Measurements from ENCODE around the gene GOLGA5. TPM values are rescaled to one million over a fixed set of nuclear protein-coding genes. Genes with fewer than 3 reads are reported as not detected.
"Not testable (repeated sequence)": the region's sequence is repeated elsewhere in the genome, so short reads cannot be mapped to it uniquely, and the experiment has no call there.

The GOLGA5 gene
- total RNA-seq, 1 donor from 2014 or later, result 24.2 TPM

- no peak for DNase-seq (ENCODE audit: low spot score)
- intact Hi-C loops (cut with DNase I), result no loop called here
These were observed 25.0 kb downstream of the GOLGA5 start for GRCh38 chr14:92819011-92819597.

- intact Hi-C loops (cut with DNase I); DNase-seq (ENCODE audit: low spot score): not testable (repeated sequence)
These were observed 25.8 kb downstream of the GOLGA5 start for GRCh38 chr14:92819680-92820535.

DNA sequence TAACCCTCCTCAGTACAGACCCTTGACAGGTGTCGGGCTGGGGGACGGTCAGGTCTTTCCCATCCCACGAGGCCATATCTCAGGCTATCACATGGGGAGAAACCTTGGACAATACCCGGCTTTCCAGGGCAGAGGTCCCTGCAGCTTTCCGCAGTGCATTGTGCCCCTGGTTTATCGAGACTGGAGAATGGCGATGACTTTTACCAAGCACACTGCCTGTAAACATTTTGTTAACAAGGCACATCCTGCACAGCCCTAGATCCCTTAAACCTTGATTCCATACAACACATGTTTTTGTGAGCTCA, 26.4 kb downstream of the GOLGA5 start:
- intact Hi-C loops (cut with DNase I); DNase-seq (ENCODE audit: low spot score): not testable (repeated sequence)

DNA sequence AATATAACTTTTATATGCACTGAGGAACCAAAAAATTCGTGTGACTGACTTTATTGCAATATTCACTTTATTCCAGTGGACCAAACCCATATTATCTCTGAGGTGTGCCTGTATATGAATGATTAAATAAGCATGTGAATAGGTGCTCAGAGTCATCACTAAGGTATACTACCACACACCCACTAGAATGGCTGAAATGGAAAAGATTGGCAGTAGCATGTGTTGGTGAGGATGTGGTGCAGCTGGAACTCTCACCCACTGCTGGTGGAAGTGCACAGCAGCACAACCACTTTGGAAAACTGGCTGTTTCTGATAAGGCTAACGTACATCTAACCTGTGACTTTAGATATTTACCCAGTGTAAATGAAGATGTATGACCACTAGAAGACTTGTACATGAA, 36.8 kb downstream of the GOLGA5 start:
- no peak for DNase-seq (ENCODE audit: low spot score)
- intact Hi-C loops (cut with DNase I), result no loop called here

- intact Hi-C loops (cut with DNase I), result no loop called here
- DNase-seq (ENCODE audit: low spot score), result no peak
These were observed 38.1 kb downstream of the GOLGA5 start for GRCh38 chr14:92832137-92832700.

DNA sequence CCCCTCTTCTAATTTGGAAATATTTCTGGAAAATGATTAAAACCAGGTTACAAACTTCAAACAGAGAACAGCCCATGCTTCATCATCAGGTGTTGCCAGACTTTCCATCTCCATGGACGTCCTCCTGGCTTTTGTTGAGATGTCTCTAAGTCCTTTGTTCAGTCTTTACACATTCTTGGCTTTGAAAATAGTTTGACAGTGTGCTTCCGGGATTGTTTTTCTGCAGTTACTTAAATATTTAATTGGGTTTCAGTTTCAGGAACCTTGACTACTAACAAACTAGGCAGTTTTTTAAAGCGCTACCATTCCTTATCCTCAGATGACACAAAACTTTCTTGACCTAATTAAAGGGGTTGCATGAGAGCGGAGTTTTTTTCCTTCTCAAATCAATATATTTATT, 47.8 kb downstream of the GOLGA5 start:
- no peak for DNase-seq (ENCODE audit: low spot score)
- intact Hi-C loops (cut with DNase I), result no loop called here

- no peak for DNase-seq (ENCODE audit: low spot score)
- intact Hi-C loops (cut with DNase I), result no loop called here
These were observed 50.1 kb downstream of the GOLGA5 start for GRCh38 chr14:92844204-92844603.

- intact Hi-C loops (cut with DNase I), result no loop called here
- no peak for DNase-seq (ENCODE audit: low spot score)
These were observed 52.2 kb downstream of the GOLGA5 start for GRCh38 chr14:92846162-92846897.

DNA sequence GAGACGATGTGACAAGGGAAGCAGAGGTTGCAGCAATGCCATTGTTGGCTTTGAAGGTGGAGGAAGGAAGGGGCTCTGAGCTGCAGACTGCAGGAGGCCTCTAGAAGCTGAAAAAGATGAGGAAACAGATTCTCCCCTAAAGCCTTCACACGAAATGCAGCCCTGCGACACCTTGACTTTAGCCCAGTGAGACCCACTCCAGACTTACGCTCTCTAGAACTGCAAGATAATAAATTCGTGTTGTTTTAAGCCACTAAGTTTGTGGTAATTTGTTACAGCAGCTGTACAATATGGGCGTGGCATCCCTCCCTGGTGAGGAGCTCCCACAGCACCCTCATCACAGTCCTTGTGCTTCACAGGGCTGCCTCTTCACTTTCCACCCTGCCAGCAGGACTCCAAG, 53.2 kb downstream of the GOLGA5 start:
- intact Hi-C loops (cut with DNase I), result no loop called here
- DNase-seq (ENCODE audit: low spot score), result no peak

GRCh38 chr14:92847749-92848148, 53.6 kb downstream of the GOLGA5 start:
- intact Hi-C loops (cut with DNase I), result no loop called here
- no peak for DNase-seq (ENCODE audit: low spot score)

- DNase-seq (ENCODE audit: low spot score), result no peak
- intact Hi-C loops (cut with DNase I), result no loop called here
These were observed 54.8 kb downstream of the GOLGA5 start for GRCh38 chr14:92848887-92849286.

- no peak for DNase-seq (ENCODE audit: low spot score)
- intact Hi-C loops (cut with DNase I), result no loop called here
These were observed 56.4 kb downstream of the GOLGA5 start for GRCh38 chr14:92850492-92850891.

DNA sequence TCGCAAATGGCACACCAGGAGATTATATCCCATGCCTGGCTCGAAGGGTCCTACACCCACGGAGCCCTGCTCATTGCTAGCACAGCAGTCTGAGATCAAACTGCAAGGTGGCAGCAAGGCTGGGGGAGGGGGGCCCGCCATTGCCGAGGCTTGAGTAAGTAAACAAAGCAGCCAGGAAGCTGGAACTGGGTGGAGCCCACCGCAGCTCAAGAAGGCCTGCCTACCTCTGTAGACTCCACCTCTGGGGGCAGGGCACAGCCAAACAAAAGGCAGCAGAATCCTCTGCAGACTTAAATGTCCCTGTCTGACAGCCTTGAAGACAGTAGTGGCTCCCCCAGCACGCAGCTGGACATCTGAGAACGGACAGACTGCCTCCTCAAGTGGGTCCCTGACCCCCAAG, 59.0 kb downstream of the GOLGA5 start:
- intact Hi-C loops (cut with DNase I); DNase-seq (ENCODE audit: low spot score): not testable (repeated sequence)

DNA sequence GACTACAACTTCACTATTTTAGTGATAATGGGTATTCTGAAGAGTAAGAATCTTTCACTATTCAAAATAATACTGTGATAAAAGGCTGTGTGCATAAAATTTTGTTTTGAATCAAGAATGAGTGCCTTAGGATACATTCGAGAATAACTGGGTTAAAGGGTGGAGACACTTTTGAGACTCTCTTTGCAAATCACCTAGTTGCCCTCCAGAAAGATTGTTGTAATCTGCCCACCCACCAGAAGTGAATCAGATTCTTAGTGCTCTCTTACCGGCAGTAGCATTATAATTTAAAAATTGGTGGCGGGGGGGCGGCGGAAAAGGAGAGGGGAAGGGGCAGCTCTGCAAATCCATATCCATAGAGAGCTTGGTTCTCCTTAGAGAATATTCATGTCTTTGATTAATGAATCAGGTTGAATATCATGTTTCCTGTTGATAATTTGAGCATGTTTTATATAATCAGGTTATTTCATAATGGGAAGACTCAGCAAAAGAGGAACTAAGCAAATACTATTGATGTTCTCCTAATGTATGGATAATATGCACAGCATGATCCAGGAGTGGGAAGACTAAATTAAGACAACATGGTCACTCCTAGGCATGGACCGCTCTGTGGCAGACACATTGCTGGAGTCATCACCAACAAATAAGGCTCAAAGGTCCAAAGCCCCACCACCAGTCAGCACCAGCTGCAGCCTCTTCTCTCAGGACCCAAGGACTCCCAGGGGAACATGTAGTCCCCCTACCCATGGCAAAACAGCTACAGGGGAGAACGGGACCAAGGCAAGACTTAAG, 66.1 kb downstream of the GOLGA5 start:
- DNase-seq (ENCODE audit: low spot score), result no peak
- intact Hi-C loops (cut with DNase I), result no loop called here

GRCh38 chr14:92861856-92862745, 68.0 kb downstream of the GOLGA5 start:
- intact Hi-C loops (cut with DNase I), result no loop called here
- no peak for DNase-seq (ENCODE audit: low spot score)

DNA sequence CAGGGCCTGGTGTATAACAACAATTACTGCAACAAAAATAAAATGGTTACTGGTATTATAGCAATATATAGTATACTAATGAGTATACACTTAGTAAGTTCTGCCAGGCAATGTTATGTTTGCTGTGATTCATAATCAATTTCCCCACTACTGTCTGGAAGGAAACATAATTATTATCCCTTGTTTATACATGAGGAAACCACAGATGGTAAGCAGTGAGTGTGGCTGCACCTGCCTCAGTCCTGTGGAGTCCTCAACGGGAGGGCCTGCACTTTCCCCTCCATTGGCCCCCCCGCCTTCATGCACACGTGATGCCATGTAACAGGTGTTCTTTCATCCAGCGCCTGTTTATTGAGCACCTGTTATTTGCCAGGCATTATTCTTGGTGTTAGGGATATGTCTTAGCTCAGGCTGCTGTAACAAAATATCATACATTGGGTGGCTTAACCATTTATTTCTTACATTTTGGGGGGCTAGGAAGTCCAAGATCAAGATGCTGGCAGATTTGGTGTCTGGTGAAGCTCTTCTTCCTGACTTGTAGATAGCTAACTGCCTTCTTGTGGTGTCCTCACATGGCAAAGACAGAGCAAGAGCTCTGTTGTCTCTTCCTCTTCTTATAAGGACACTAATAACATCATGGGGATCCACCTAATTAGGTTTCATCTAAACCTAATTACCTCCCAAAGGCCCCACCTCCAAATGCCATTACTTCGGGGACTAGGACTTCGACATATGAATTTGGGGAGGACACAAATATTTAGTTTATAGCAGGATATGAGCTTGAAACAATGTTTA, 69.4 kb downstream of the GOLGA5 start:
- no peak for DNase-seq (ENCODE audit: low spot score)
- intact Hi-C loops (cut with DNase I), result no loop called here

GRCh38 chr14:92865674-92866073, 71.6 kb downstream of the GOLGA5 start:
- intact Hi-C loops (cut with DNase I), result no loop called here
- no peak for DNase-seq (ENCODE audit: low spot score)

- intact Hi-C loops (cut with DNase I), result no loop called here
- no peak for DNase-seq (ENCODE audit: low spot score)
These were observed 72.2 kb downstream of the GOLGA5 start for GRCh38 chr14:92866181-92866752.
